Measurements from ENCODE around the gene TSC22D1. TPM values are rescaled to one million over a fixed set of nuclear protein-coding genes. Genes with fewer than 3 reads are reported as not detected.

Gene TSC22D1
- total RNA-seq, 4 donors from 2014 or later, result 119 to 325 (median 193) TPM

DNA sequence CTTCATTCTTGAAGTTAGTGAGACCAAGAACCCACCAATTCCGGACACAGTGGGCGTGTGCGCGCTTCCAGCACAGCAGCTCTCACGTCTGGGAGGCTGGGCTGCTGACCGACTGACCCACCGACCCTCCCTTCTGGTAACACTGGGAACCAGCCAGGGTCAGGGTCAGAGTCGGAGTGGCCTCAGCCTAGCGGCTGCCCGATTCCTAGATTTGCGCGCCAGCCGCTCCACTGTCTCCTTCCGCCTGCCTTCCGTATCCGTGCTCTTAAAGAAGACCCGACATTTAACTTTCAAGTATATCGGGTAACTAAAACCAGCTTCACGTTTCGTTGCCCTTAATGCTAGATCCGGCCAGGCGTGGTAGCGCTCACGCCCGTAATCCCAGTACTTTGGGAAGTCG, 161.4 kb downstream of the TSC22D1 start:
- Histone ChIP-seq H3K27ac (no peak overlapping the region), H3K4me3 (no peak overlapping the region), H3K4me1 (no peaks in the 10 kb centered on the region), H3K36me3 (no peaks in the 10 kb centered on the region), H3K9me3 (no peaks in the 10 kb centered on the region), H3K27me3 (no peaks in the 10 kb centered on the region)
- no peak for ATAC-seq
- no peak for DNase-seq
- intact Hi-C loops (cut with DNase I; ENCODE audit: low total_unique reads), result no loop called here
- in situ Hi-C loops (cut with MboI; ENCODE audit: low sequenced_read_pairs in 4 of 4), result no loop called here
- TF ChIP-seq, protein P1, sequence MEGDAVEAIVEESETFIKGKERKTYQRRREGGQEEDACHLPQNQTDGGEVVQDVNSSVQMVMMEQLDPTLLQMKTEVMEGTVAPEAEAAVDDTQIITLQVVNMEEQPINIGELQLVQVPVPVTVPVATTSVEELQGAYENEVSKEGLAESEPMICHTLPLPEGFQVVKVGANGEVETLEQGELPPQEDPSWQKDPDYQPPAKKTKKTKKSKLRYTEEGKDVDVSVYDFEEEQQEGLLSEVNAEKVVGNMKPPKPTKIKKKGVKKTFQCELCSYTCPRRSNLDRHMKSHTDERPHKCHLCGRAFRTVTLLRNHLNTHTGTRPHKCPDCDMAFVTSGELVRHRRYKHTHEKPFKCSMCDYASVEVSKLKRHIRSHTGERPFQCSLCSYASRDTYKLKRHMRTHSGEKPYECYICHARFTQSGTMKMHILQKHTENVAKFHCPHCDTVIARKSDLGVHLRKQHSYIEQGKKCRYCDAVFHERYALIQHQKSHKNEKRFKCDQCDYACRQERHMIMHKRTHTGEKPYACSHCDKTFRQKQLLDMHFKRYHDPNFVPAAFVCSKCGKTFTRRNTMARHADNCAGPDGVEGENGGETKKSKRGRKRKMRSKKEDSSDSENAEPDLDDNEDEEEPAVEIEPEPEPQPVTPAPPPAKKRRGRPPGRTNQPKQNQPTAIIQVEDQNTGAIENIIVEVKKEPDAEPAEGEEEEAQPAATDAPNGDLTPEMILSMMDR (IDR thresholded peaks at IDR 0.05 in 4 of 5, conservative IDR thresholded peaks at IDR 0.05 in 1 of 5), result no peak
- no peak for TF ChIP-seq POLR2A (IDR thresholded peaks at IDR 0.05)

DNA sequence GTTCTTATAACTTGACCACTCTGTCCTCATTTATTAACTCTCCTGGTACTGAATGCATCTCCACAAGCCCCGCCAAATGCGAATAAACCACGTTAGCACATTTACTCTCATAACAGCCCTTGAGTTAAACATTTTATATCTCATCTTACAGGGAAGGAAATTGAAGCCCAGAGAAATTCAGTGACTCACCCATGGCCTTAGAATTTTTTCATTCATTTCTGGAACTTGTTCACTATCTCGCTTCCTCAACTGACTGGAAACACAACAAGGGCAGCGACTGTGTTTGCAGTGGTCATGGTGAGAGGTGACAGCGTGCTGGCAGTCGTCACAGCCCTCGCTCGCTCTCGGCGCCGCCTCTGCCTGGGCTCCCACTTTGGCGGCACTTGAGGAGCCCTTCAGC, 163.0 kb downstream of the TSC22D1 start:
- no peaks in the 10 kb centered on the region for H3K27me3 ChIP-seq

DNA sequence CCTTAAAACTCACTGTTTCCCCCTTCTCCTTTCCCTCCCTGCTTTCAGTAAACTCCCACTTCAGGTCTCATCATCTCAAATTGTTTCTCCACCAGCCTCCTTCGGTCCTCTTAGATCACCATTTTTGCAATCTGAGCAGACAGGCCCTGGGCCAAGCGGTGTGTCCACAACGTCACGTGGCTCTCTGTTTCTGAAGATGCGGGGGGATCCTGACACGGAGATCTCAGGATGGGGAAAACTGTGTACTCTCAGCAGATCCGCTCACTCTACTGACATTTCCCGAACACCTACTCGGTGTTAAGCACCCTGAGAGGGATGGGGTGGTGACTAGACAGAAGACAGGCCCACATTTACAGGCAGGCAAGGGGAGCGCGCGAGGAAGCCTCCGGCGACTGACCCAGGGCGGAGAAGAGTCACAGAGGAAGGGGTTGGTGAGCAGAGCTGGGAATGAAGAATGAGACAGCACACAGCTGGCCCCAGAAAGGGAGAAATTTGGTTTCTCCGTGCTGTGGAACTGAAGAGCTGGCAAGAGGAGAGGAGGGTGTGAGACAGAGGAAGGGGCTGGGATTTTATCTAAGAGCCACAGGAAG, 163.7 kb downstream of the TSC22D1 start:
- in situ Hi-C loops (cut with MboI; ENCODE audit: low sequenced_read_pairs in 4 of 4) (no loop called here), intact Hi-C loops (cut with DNase I; ENCODE audit: low total_unique reads) (no loop called here)
- Histone ChIP-seq H3K9me3 (no peaks in the 10 kb centered on the region), H3K4me1 (no peaks in the 10 kb centered on the region), H3K36me3 (no peaks in the 10 kb centered on the region), H3K4me3 (no peak overlapping the region), H3K27me3 (no peaks in the 10 kb centered on the region), H3K27ac (no peak overlapping the region)
- DNase-seq (no peak), ATAC-seq (no peak)
- no peak for TF ChIP-seq POLR2A (IDR thresholded peaks at IDR 0.05)
- TF ChIP-seq, protein P1 (IDR thresholded peaks at IDR 0.05 in 4 of 5, conservative IDR thresholded peaks at IDR 0.05 in 1 of 5), result no peak

More for the DNA sequence above, 163.0 kb downstream of the TSC22D1 start:
- ATAC-seq, result no peak
- no peak for TF ChIP-seq POLR2A (IDR thresholded peaks at IDR 0.05)
- TF ChIP-seq, protein P1 (IDR thresholded peaks at IDR 0.05 in 4 of 5, conservative IDR thresholded peaks at IDR 0.05 in 1 of 5), result no peak
- no peak overlapping the region for H3K27ac ChIP-seq
- intact Hi-C loops (cut with DNase I; ENCODE audit: low total_unique reads), result no loop called here
- in situ Hi-C loops (cut with MboI; ENCODE audit: low sequenced_read_pairs in 4 of 4), result no loop called here
- DNase-seq, result no peak
- H3K9me3 ChIP-seq, result no peaks in the 10 kb centered on the region
- no peaks in the 10 kb centered on the region for H3K4me1 ChIP-seq
- H3K4me3 ChIP-seq, result no peak overlapping the region
- H3K36me3 ChIP-seq, result no peaks in the 10 kb centered on the region

DNA sequence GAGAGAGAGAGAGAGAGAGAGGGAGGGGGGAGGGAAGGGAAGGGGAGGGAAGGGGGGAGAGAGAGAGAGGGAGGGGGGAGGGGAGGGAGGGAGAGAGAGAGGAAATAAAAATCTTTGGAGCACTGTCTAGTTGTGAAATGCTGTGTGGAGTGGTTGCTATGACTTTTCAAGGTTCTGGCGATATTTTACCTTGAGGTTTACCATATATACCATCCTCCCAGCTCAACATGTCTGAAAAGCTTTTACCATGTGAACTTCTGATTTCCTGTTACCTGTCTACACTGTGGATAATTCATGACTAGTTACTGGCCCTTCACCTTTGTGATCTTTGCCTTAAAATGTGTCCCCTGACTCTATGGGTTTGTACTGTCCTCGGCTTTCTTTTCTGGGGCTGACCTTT, 164.3 kb downstream of the TSC22D1 start:
- TF ChIP-seq, protein P1 (IDR thresholded peaks at IDR 0.05 in 4 of 5, conservative IDR thresholded peaks at IDR 0.05 in 1 of 5), result no peak
- no peak for TF ChIP-seq POLR2A (IDR thresholded peaks at IDR 0.05)
- Histone ChIP-seq H3K36me3 (no peaks in the 10 kb centered on the region), H3K27me3 (no peaks in the 10 kb centered on the region), H3K9me3 (no peaks in the 10 kb centered on the region), H3K27ac (no peak overlapping the region), H3K4me3 (no peak overlapping the region), H3K4me1 (no peaks in the 10 kb centered on the region)
- in situ Hi-C loops (cut with MboI; ENCODE audit: low sequenced_read_pairs in 4 of 4) (no loop called here), intact Hi-C loops (cut with DNase I; ENCODE audit: low total_unique reads) (no loop called here)
- ATAC-seq (no peak), DNase-seq (no peak)

DNA sequence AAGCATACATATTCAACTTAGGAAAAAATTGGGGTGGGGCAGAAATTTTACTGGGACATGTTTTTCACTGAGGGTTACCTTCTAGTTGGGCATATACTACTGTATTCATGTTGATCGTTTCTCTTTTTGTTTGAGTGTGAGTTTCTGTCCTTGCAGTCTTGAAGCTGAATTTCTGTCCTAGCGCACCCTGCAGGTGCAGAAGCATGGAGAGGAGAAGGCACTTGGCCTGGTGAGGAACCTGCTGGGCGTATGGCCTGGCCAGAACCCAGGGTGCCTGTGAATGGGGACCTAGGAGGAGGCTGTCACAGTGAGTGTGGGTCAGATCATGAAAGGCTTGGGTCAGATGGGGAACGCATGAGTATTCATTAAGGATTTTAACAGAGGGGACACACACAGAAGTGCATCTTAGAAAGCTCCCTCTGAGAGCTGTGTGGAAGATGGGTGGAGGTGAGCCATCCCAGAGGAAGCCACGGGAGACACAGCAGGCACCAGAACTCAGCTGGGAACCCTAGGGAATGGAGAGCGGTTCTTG, 165.7 kb downstream of the TSC22D1 start:
- intact Hi-C loops (cut with DNase I; ENCODE audit: low total_unique reads), result no loop called here
- H3K36me3 ChIP-seq, result no peaks in the 10 kb centered on the region
- no peaks in the 10 kb centered on the region for H3K9me3 ChIP-seq
- no peaks in the 10 kb centered on the region for H3K27me3 ChIP-seq
- H3K4me1 ChIP-seq, result no peaks in the 10 kb centered on the region
- ATAC-seq, result no peak
- DNase-seq, result no peak
- TF ChIP-seq, protein P1 (IDR thresholded peaks at IDR 0.05 in 4 of 5, conservative IDR thresholded peaks at IDR 0.05 in 1 of 5), result no peak
- no peak for TF ChIP-seq POLR2A (IDR thresholded peaks at IDR 0.05)
- H3K4me3 ChIP-seq, result no peak overlapping the region
- no peak overlapping the region for H3K27ac ChIP-seq
- in situ Hi-C loops (cut with MboI; ENCODE audit: low sequenced_read_pairs in 4 of 4), result no loop called here

Data from gastrocnemius medialis (tissue), 4 donors.